H1 (cell line): Measurements from ENCODE around the gene SCAF1. TPM values are rescaled to one million over a fixed set of nuclear protein-coding genes. Genes with fewer than 3 reads are reported as not detected.

ENCODE experiments used
- ATF2 ChIP-seq: IDR thresholded peaks from 2 replicates; pipeline ENCODE4 v1.6.1; 2012; ENCODE audit warnings: low read length, inconsistent platforms
- KDM4A ChIP-seq: IDR thresholded peaks from one replicate; pipeline ENCODE4 v1.7.1; 2012; ENCODE audit warnings: low read depth, mild to moderate bottlenecking, moderate library complexity, low read length, inconsistent platforms; ENCODE audit not compliant: severe bottlenecking
- RNF2 ChIP-seq: fragments of 200-900, 300-1000 bp; sonication (generic); IDR thresholded peaks from 2 replicates; pipeline ENCODE4 v1.7.1; 2016; ENCODE audit warnings: borderline replicate concordance, low read depth, mild to moderate bottlenecking, antibody characterized with exemption, low read length; ENCODE audit not compliant: poor library complexity, severe bottlenecking; ENCODE audit errors: missing control alignments
- RXRA ChIP-seq: IDR thresholded peaks from 2 replicates; pipeline ENCODE4 v1.6.1; 2011; ENCODE audit warnings: low read depth, mild to moderate bottlenecking, low read length, moderate library complexity; ENCODE audit not compliant: insufficient read depth
- polyA plus RNA-seq, 7 experiments: library from polyadenylated mRNA; depleted of rRNA in 3 of 7; stranded (reverse) in 5 of 7; unstranded in 2 of 7; fragments of >200 nt in 5 of 7; fragments of 200-250 nt in 2 of 7; gene quantifications; 1 replicate in 5 of 7; 2 replicates in 1 of 7; 4 replicates in 1 of 7; pipeline versions ENCODE4 v1.2.1 to v1.2.3, GENCODE V29; 2011 to 2013; ENCODE audit warnings: missing spikeins in 2 of 7, mixed read lengths in 2 of 7
- total RNA-seq: library from RNA; stranded (reverse); fragmentation: NEBNext Ultra II Directional; extraction: Animal tissue kit (Norgen Biotek cat#: 25700); gene quantifications from 2 replicates; pipeline ENCODE4 v1.2.1, GENCODE V29; 2021

SCAF1 gene
- total and polyA plus RNA-seq, 2 of the 8 experiments (the other 6 are each of a cell fraction or from before 2014, with no cell fraction given), result 9.7 to 81.7 TPM

- TF ChIP-seq ATF2 (no peak), KDM4A (no peak), RNF2 (no peak), RXRA (no peak)
These were observed 57.4 kb downstream of the SCAF1 start (continued) for GRCh38 chr19:49699364-49699763.
